Omental fat pad (tissue), 4 donors: ENCODE data around the gene ABHD4. TPM values are rescaled to one million over a fixed set of nuclear protein-coding genes. Genes with fewer than 3 reads are reported as not detected.

Experiments used
- ATAC-seq: fragments of 150-250 bp; one replicate; pipeline ENCODE4 v1.9.1; 2016; ENCODE audit warnings: mild to moderate bottlenecking, moderate library complexity; ENCODE audit not compliant: low FRiP score
- DNase-seq: peaks from one replicate; pipeline ENCODE4 v3.0.0-alpha.2; 2019; ENCODE audit warnings: low spot score
- total RNA-seq, 4 donors: library from RNA; depleted of rRNA; stranded (reverse); fragments of >200 nt; gene quantifications; one replicate each; pipeline ENCODE4 v1.1.0, GENCODE V29; 2016
- TF ChIP-seq, protein P1 (sequence below), 3 donors: fragments of 450-650 bp; IDR thresholded peaks; one replicate each; pipeline ENCODE4 v1.5.1; 2016 to 2017; ENCODE audit warnings: antibody characterized with exemption in 3 of 3, mild to moderate bottlenecking in 3 of 3, moderate library complexity in 2 of 3

Gene ABHD4
- total RNA-seq, 4 donors from 2014 or later = 14.9 to 33.5 (median 21.1) TPM

GRCh38 chr14:22600027-22600426 lies 1.9 kb downstream of the ABHD4 start:
- TF ChIP-seq, protein P1, sequence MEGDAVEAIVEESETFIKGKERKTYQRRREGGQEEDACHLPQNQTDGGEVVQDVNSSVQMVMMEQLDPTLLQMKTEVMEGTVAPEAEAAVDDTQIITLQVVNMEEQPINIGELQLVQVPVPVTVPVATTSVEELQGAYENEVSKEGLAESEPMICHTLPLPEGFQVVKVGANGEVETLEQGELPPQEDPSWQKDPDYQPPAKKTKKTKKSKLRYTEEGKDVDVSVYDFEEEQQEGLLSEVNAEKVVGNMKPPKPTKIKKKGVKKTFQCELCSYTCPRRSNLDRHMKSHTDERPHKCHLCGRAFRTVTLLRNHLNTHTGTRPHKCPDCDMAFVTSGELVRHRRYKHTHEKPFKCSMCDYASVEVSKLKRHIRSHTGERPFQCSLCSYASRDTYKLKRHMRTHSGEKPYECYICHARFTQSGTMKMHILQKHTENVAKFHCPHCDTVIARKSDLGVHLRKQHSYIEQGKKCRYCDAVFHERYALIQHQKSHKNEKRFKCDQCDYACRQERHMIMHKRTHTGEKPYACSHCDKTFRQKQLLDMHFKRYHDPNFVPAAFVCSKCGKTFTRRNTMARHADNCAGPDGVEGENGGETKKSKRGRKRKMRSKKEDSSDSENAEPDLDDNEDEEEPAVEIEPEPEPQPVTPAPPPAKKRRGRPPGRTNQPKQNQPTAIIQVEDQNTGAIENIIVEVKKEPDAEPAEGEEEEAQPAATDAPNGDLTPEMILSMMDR (IDR thresholded peaks at IDR 0.05) = no peak
- no peak for ATAC-seq

DNA sequence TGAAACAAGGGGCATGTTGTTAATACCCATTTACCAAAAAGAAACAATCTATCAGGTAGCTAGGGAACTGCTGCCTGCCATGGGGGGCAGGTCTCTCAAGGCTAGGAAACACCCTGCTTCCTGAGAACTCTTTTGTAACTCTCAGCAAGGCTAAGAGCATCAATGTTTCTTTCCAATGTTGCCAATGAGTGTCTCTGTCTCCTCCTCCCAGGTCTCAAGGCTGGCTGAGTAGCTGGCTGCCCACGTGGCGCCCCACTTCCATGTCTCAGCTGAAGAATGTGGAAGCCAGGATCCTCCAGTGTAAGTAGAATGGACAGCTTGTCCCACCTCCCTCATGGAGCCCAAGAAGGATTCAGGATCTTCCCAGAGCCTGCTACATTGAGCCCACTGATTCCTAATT lies 3.4 kb downstream of the ABHD4 start:
- no peak for ATAC-seq
- no peak for DNase-seq
- TF ChIP-seq, protein P1 (IDR thresholded peaks at IDR 0.05) = no peak

More at GRCh38 chr14:22600027-22600426, 1.9 kb downstream of the ABHD4 start:
- DNase-seq = no peak

GRCh38 chr14:22601996-22602395 lies 3.9 kb downstream of the ABHD4 start:
- DNase-seq (no peak), ATAC-seq (no peak)
- TF ChIP-seq, protein P1 (IDR thresholded peaks at IDR 0.05) = no peak

- TF ChIP-seq, protein P1 (IDR thresholded peaks at IDR 0.05) = no peak
- no peak for ATAC-seq
Measured at GRCh38 chr14:22602862-22603261, 4.8 kb downstream of the ABHD4 start.

GRCh38 chr14:22606380-22606779 lies 8.3 kb downstream of the ABHD4 start:
- DNase-seq (no peak), ATAC-seq (no peak)
- TF ChIP-seq, protein P1 (IDR thresholded peaks at IDR 0.05) = no peak

More at GRCh38 chr14:22602862-22603261, 4.8 kb downstream of the ABHD4 start:
- no peak for DNase-seq

GRCh38 chr14:22607291-22607690 lies 9.2 kb downstream of the ABHD4 start:
- DNase-seq = no peak
- no peak for ATAC-seq
- TF ChIP-seq, protein P1 (IDR thresholded peaks at IDR 0.05) = no peak

- no peak for DNase-seq
- ATAC-seq = no peak
- TF ChIP-seq, protein P1 (IDR thresholded peaks at IDR 0.05) = no peak
Measured at GRCh38 chr14:22610931-22611330, 12.8 kb downstream of the ABHD4 start.
